MCF 10A (cell line): Measurements from ENCODE around the gene RAPGEF1. TPM values are rescaled to one million over a fixed set of nuclear protein-coding genes. Genes with fewer than 3 reads are reported as not detected.

Experiments
- BruUV-seq: library from RNA; stranded (reverse); fragments of 400-500 nt; replicated peaks from 2 replicates; lab custom pipeline; 2021; lab: Mats Ljungman, UMichigan
- CTCF ChIA-PET: fragments of 300-600 bp; sonication (Branson Sonifier 250); formaldehyde crosslinking; extraction: SDS; loops from one replicate; lab custom pipeline; 2021; ENCODE audit warnings: antibody characterized with exemption, inconsistent platforms; lab: Yijun Ruan, JAX
- POLR2A ChIA-PET: fragments of 300-600, 350-650 bp; sonication (Branson Sonifier 250); formaldehyde crosslinking; extraction: SDS; loops from one replicate; lab custom pipeline; 2020; ENCODE audit warnings: antibody characterized with exemption, inconsistent platforms; lab: Yijun Ruan, JAX
- DNase-seq: peaks from one replicate; pipeline ENCODE4 v3.0.0-alpha.2; 2018; ENCODE audit not compliant: unreplicated experiment
- H3K27ac Mint-ChIP-seq: one replicate; pipeline ENCODE4 v1.8.0; 2022; ENCODE audit warnings: mild to moderate bottlenecking, low read depth, mixed read lengths; ENCODE audit not compliant: unreplicated experiment
- H3K27me3 Mint-ChIP-seq: one replicate; pipeline ENCODE4 v1.8.0; 2022; ENCODE audit warnings: mixed read lengths; ENCODE audit not compliant: insufficient read depth, unreplicated experiment
- H3K36me3 Mint-ChIP-seq: one replicate; pipeline ENCODE4 v1.8.0; 2022; ENCODE audit warnings: mild to moderate bottlenecking, moderate library complexity, mixed read lengths; ENCODE audit not compliant: insufficient read depth, unreplicated experiment
- H3K4me1 Mint-ChIP-seq: one replicate; pipeline ENCODE4 v1.8.0; 2022; ENCODE audit warnings: mixed read lengths; ENCODE audit not compliant: insufficient read depth, unreplicated experiment
- H3K4me3 Mint-ChIP-seq: one replicate; pipeline ENCODE4 v1.8.0; 2022; ENCODE audit warnings: mild to moderate bottlenecking, moderate library complexity, mixed read lengths; ENCODE audit not compliant: unreplicated experiment
- H3K9me3 Mint-ChIP-seq: one replicate; pipeline ENCODE4 v1.8.0; 2022; ENCODE audit warnings: mixed read lengths; ENCODE audit not compliant: unreplicated experiment
- intact Hi-C: fragments of 100-400 bp; cut with micrococcal nuclease; formaldehyde crosslinking; loops from 2 replicates; pipeline ENCODE4 v1.14.1; 2022
- total RNA-seq: library from RNA; stranded (reverse); gene quantifications from 2 replicates; pipeline ENCODE4 v1.2.3, GENCODE V29; 2022
- TF ChIP-seq, protein P1 (sequence below): fragments of 200-600 bp; IDR thresholded peaks from one replicate; pipeline ENCODE4 v1.8.0; 2022; ENCODE audit warnings: antibody characterized with exemption, mild to moderate bottlenecking; ENCODE audit not compliant: unreplicated experiment

The RAPGEF1 gene
- total RNA-seq, 1 experiment from 2014 or later, result 55.4 TPM

DNA sequence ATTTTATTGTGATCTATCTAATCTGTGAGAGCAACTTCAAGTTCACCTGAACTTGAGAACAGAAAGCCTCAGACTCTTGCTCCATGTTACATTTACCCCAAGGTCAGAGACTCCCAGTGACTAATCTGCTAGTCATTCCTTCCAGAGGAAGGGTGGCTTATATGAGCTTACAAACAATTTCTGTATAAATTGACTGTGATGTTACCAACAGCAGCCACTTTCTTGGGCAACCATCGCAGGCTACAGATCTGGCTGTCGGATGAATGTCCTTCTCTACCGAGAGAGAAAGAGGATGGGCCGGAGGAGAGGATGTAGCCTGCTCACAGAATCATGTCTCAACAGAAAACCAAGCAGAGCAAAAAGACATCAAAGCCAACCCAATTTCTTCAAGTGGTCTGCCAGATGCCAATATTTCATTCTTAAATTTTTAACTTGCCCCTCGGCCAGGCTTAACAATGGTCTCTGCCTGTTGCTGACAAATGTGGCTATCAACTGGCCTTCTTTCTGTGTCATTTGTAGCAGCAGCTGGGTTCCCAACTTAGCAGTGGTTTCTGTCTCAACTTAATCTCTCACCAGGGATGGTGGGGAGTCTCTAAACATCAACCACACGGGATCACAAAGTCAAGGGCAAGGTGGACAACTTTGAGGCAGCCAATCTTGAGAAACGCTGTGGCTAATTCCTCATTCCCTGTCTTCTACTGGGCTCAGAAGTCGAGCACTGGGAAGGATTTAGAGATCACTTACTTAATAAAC is 81.3 kb downstream of the RAPGEF1 start:
- TSS peak; percentile 99 for BruUV-seq
- peak overlapping the region; percentile 98 for H3K27ac Mint-ChIP-seq
- intact Hi-C loops, result no loop called here
- peaks cover 37% of the 10 kb centered on the region for H3K4me1 Mint-ChIP-seq
- H3K27me3 Mint-ChIP-seq, result no peaks in the 10 kb centered on the region
- no peaks in the 10 kb centered on the region for H3K9me3 Mint-ChIP-seq
- peak; percentile 89 for DNase-seq
- H3K36me3 Mint-ChIP-seq, result no peaks in the 10 kb centered on the region
- TF ChIP-seq, protein P1, sequence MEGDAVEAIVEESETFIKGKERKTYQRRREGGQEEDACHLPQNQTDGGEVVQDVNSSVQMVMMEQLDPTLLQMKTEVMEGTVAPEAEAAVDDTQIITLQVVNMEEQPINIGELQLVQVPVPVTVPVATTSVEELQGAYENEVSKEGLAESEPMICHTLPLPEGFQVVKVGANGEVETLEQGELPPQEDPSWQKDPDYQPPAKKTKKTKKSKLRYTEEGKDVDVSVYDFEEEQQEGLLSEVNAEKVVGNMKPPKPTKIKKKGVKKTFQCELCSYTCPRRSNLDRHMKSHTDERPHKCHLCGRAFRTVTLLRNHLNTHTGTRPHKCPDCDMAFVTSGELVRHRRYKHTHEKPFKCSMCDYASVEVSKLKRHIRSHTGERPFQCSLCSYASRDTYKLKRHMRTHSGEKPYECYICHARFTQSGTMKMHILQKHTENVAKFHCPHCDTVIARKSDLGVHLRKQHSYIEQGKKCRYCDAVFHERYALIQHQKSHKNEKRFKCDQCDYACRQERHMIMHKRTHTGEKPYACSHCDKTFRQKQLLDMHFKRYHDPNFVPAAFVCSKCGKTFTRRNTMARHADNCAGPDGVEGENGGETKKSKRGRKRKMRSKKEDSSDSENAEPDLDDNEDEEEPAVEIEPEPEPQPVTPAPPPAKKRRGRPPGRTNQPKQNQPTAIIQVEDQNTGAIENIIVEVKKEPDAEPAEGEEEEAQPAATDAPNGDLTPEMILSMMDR, result no peak
- ChIA-PET POLR2A (interaction anchor here (0.6 to 3.7 kb wide), 14 partner anchors 8 to 75 kb away, joined by 3 to 44 read pairs (median 6); no protein-coding TSS in a partner anchor), CTCF (interaction anchor here (0.8 to 1.4 kb wide), 8 partner anchors 19 to 82 kb away, joined by 3 to 5 read pairs (median 4); no protein-coding TSS in a partner anchor)
- H3K4me3 Mint-ChIP-seq, result peak overlapping the region; percentile 43

DNA sequence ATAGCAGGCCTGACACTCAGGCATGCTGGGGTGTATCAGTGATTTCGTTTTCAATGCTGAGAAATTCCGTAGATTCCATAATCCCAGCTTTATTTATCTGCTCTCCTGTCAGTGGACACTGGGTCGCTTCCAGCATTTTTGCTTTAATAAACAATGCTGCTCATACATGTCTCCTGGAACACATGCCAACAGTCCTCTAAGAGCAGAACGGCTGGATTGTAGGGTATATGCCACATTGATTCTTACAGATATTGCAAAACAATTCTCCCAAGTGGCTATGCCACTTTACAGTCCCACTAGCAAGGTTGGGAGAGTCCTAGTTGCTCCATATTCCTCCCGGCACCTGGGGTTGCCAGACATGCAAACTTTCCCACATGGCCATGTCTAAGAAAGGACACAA is 81.9 kb downstream of the RAPGEF1 start:
- H3K4me1 Mint-ChIP-seq, result peaks cover 33% of the 10 kb centered on the region
- no peaks in the 10 kb centered on the region for H3K27me3 Mint-ChIP-seq
- H3K36me3 Mint-ChIP-seq, result no peaks in the 10 kb centered on the region
- CTCF ChIA-PET, result interaction anchor here (0.6 to 1.4 kb wide), 2 partner anchors 19 to 21 kb away, joined by 4 read pairs; no protein-coding TSS in a partner anchor
- POLR2A ChIA-PET, result interaction anchor here (0.7 to 3.7 kb wide), 14 partner anchors 8 to 76 kb away, joined by 3 to 44 read pairs (median 6); no protein-coding TSS in a partner anchor
- BruUV-seq, result TSS peak; percentile 90
- H3K27ac Mint-ChIP-seq, result peak overlapping the region; percentile 98
- peak overlapping the region; percentile 43 for H3K4me3 Mint-ChIP-seq
- H3K9me3 Mint-ChIP-seq, result no peaks in the 10 kb centered on the region
- intact Hi-C loops, result no loop called here
- TF ChIP-seq, protein P1, result no peak
- DNase-seq, result peak; percentile 69

DNA sequence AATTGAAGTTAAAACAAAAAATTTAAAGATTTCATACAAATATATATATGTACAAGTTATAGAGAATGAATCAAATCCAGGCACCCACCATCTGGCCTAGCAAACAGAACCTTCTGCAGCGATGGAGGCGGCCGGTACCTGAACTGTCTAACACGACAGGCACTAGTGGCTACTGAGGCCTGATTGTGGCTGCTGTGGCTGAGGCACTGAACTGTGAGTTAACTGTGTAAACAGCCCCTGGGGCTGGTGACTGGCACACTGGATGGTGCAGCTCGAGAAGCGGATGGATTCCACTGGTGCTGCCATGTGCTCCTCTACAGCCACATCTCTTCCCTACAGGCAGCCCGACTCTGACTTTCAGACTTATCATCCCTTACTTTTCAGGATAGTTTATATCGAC is 82.4 kb downstream of the RAPGEF1 start:
- TF ChIP-seq, protein P1, result no peak
- no TSS peak for BruUV-seq
- ChIA-PET CTCF (interaction anchor here (0.6 kb wide), 1 partner anchor 21 kb away, joined by 4 read pairs; no protein-coding TSS in a partner anchor), POLR2A (interaction anchor here (1.0 to 3.7 kb wide), 9 partner anchors 15 to 70 kb away, joined by 3 to 44 read pairs (median 9); no protein-coding TSS in a partner anchor)
- Mint-ChIP-seq H3K27me3 (no peaks in the 10 kb centered on the region), H3K4me1 (peaks cover 32% of the 10 kb centered on the region), H3K4me3 (peak overlapping the region; percentile 43), H3K27ac (peak overlapping the region; percentile 98), H3K36me3 (no peaks in the 10 kb centered on the region), H3K9me3 (no peaks in the 10 kb centered on the region)
- intact Hi-C loops, result no loop called here
- no peak for DNase-seq

DNA sequence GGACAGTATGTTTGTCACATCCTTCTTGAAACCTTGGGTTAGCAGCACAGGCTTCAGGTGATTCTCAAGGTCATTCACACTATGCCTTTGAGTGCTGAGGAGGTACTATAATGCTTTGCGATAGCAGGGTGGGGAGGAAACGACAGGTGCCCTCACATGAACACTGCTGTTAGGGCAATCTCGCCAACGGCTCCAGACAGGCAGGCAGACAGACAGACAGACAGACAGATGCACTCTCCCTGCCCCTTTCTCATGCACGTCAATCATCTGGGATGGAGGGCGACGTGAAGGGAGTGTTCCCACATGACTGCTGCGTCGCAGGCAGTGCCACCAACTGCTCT is 82.9 kb downstream of the RAPGEF1 start:
- ChIA-PET CTCF (no interaction called here), POLR2A (interaction anchor here (1.0 to 3.7 kb wide), 4 partner anchors 21 to 37 kb away, joined by 3 to 44 read pairs (median 10); no protein-coding TSS in a partner anchor)
- no peaks in the 10 kb centered on the region for H3K27me3 Mint-ChIP-seq
- no peaks in the 10 kb centered on the region for H3K9me3 Mint-ChIP-seq
- TF ChIP-seq, protein P1, result no peak
- peaks cover 32% of the 10 kb centered on the region for H3K4me1 Mint-ChIP-seq
- BruUV-seq, result no TSS peak
- intact Hi-C loops, result no loop called here
- no peak overlapping the region for H3K4me3 Mint-ChIP-seq
- DNase-seq, result no peak
- peak overlapping the region; percentile 7 for H3K27ac Mint-ChIP-seq
- no peaks in the 10 kb centered on the region for H3K36me3 Mint-ChIP-seq
